HG03175 (cell line): ENCODE measurements around the gene ZXDC.

ENCODE experiments used
- ATAC-seq: cut with Tn5 transposase; IDR thresholded peaks from one replicate; pipeline ENCODE4 v1.9.1; 2021; ENCODE audit warnings: mild to moderate bottlenecking, moderate library complexity; ENCODE audit not compliant: unreplicated experiment

ZXDC gene

GRCh38 chr3:126475413-126476114 lies at the start of gene ZXDC:
TSS of gene ZXDC (minus strand) at chr3:126475891. CDS start at chr3:126475865, 26 bp downstream.
- ATAC-seq: peak; percentile 79

DNA sequence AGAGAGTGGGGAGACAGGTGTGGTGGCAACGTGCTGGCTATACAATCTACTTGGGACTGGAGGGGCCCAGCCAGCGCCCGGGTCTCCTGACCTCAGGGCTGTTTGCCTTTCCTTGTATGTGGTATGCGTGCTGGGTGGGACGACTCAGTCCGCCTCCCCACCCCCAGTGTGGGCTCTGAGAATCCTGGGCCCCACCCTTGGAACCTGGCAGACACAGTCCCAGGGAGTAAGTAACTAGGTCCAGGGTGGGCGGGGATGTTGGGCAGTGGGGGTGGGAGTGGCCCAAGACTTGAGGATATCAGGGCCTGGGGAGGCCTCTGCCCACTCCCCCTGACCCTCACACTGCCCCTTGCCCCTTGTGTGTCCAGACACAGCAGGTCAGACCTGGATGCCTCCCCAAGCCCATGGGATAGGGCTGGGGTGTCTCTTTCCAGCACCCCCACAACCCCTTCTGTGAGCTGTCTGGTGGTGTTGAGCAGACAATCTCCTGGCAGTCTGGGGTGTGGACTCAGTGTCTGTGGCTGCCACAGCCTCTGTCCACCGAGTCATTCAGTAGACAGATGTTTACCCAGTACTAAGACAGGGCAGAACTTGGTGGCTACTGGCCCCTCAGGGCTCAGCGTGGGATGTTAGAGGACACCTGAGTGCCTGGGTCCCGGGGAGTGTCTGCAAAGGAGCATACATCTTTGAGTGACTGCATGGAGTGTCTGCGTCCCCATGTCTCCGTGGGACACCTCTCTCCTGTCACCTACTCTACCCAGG lies 49.6 kb upstream of the ZXDC start:
- no peak for ATAC-seq

DNA sequence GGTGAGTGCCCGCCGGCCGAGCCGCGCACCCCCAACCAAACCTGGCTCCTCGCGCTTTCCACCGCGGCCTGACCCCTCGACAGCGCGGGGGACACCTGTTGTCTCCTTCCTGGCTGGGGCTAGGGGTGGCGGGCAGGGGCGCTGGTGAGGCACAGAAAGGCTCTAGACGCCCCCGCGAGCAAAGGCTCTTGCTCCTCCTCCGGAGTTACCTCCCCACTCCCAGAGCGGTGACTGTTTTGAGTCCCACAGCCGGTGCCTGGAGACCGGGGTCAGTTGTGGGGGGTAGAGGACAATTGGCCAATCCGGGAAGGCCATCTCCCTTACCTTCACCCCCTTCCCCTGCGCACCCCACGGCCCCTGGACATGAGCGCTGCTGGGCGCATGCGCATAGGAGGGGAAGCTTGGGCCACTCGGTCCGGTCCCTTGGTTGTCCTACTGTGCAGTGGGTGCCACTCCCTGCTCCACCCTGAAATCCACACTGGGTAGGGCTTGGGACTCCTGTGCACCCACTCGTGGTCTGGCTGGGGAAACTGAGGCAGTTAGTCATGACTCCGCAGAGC lies 48.8 kb upstream of the ZXDC start:
- no peak for ATAC-seq

- ATAC-seq: no peak
Observed at GRCh38 chr3:126523745-126524428, 48.2 kb upstream of the ZXDC start, which contains the start of gene CHST13. TSS of gene CHST13 (plus strand) at chr3:126524155. CDS start at chr3:126524333, 178 bp downstream.

GRCh38 chr3:126522363-126522788 lies 46.7 kb upstream of the ZXDC start:
- no peak for ATAC-seq

DNA sequence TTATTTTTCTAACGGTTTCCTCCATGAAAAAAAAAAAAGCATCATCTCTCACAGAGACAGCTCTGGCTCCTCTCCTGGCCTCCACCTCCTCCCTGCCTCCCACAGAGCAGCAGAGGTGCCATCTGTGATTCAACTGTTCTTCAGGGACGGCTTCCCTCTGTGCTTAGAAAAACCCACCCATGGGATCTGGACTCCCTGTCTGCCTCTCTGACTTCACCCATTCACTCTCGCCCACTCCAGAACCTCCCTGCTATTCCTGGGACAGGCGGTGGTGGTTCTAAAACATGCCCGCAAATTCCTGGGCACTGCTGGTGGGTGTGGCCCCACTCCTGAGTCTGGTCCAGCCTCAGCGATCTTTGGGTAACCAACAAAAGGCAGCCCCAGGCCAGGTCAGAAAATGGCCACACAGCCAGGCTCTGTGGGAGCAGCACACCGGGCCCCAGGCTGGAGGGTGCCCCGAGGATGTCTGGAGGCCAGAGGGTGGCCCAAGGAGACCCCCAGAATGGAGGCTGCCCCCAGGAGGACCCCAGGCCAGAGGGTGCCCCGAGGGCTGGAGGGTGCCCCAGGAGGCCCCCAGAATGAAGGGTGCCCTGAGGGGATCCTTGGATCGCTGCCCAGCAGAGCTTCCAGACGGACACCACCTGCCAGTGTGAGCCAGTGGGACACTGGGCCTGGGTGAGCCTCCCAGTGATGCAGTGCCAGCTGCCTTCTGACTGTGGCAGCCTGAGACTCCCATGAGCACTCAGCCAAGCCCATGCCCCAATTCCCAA lies 45.6 kb upstream of the ZXDC start:
- ATAC-seq: no peak

DNA sequence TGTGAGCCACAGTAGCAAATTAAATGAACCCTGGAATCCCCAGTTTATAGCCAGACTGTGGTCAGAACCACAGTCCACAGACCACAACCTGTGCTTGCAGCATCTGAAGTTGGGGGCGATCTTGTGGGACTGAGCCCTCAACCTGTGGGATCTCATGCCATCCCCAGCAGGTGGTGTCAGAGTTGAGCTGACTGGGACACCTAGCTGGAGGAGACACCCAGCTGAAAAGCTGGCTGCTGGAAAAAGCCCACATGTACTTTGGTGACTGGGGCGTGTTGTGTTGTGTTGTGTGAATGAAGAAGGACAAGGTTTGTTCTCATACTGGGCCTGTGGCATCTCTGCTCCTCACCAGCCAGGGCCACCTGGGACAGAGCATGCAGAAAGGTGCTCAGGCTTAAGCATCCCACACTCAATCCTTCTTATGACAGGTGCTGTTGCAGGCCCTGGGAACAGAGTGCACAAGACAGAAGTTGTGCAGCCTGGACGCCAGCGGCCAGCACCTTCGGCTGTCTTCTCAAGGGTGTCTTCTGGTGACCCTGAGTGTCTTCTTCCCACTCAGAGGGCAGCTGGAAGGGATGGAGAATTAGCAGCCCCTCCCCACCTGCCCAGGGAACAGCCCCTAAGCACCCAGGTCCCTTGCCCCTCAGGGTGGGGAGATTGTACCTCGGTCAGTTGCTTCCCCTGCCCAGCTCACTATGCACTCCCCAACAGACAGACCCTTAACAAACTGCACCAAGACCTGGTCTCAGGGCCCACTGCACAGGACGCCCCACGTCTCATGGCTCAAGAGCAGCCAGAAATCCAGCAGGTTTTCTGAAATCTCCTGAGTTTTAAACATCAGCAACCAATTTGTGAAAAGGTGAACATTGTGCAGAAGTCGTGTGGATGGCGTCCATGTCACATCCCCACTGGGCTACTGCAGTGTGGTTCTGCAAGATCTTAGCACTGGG lies 44.1 kb upstream of the ZXDC start:
- no peak for ATAC-seq

DNA sequence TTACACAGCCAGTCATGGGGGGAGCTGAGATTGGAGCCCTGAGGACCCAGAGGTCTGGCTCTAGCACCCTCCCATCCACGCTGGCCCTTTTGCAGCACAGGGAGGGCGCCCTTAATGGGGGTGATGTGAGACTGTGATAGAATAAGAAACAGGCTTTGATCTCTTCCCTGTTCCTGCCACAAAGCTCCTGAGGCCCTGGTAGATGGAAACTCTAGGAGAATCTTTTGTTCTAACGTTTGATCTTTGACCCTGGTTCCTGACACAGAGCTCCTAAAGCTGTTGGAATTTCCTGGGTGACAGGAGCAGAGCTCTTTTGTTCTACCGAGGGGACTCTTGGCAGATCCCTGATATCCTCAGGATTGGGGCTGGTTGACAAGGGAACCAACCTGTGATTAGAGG lies 43.1 kb upstream of the ZXDC start:
- ATAC-seq: no peak

DNA sequence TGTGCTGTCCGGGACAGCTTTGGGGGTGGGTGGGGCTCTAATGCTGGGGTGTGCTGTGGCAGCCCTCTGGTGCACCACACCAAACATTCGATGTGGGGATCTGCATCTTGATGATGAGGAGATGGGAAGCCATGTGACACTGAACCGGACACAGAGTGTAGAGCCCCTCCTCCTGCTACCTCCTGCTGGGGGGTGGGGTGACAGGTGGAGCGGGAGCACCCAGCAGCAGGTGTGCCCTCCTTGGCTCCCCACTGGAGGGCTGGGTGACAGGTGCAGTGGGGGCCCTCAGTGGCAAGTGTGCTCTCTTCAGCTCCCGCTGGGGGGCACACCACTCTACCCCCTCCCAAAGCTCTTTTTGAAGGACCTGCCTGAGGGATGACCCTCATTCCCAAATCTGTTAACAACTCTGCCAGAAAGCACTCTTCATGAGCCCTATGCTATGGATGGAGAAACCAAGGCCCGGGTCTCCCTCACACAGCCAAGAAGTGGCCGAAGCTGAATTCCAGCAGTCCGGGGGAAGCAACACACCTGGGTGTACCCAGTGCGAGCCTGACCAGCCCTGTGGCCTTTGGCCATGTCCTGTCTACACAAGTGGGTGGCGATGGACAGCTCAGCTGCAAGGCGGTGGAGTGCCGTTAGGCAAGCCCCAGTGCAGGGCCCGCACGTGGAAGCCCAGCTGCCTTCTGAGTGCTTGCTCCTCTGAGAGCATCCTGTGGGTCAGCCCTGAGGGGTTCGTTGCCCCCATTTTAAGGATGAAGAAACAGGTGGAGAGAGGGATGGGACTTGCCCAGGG lies 42.5 kb upstream of the ZXDC start:
- no peak for ATAC-seq

DNA sequence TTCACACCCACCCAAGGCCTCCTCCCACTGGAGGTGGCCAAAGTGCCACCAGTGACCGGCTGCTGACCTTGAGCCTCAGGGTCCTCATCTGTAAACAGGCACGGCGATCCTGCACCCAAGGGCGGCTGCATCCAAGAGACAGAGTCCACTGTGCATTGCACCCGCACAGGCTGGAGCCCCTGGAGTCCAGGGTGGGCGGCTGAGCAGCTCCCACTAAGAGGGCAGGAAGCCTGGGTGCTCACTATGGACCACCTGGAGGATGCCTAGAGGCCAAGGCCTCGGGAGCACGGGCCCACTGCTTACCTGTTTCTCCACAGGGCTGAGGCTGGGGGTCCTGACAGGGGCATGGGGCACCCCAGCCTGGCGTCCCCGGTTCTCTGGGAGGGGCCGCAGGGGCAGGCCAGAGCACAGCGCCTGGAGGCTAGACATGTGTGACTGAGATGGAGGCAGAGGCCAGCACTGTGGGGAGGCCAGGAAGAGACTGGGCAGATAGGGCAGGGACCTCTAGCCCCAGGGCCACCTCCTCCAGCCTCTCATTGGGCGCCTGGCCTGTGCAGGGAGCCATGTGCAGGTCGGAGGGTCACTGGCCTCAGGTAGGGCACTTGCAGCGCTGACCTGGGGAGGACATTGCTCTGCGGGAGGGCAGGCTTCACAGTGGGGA lies 41.7 kb upstream of the ZXDC start, which contains the start of gene UROC1:
Gene UROC1 (minus strand): TSS at position 483 of the 661 bp plus-strand sequence. CDS start 54 bp downstream, at position 429.
- no peak for ATAC-seq

- no peak for ATAC-seq
Observed at GRCh38 chr3:126516936-126517290, 41.2 kb upstream of the ZXDC start.

DNA sequence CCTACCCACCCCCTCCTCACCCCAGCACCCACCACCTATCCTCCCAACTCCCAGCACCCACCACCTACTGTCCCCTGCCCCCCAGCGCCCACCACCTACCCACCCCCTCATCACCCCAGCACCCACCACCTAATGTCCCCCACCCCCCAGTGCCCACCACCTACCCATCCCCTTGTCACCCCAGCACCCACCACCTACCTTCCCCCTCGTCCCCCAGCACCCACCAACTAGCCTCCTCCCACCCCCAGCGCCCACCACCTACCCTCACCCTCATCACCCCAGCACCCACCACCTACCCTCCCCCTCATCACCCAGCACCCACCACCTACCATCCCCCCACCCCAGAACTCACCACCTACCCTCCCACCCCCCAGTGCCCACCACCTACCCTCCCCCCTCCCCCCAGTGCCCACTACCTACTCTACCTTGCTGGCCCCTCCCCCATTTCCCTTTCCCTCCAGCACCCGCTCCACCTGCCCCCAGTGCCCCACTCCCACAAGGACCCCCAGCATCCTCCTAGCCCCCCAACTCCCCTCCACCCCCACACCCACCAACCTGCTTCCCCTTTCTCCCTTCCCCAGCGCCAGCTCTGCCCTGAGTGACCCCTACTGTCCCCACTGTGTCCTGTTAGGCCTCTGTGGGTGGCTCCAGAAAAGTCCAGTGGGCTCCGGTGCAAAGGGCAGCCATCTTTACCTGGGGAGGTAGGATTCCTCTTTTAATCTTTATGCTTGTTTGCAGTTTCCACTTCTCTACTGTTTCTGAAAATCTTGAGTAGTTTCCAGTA lies 40.7 kb upstream of the ZXDC start:
- no peak for ATAC-seq

DNA sequence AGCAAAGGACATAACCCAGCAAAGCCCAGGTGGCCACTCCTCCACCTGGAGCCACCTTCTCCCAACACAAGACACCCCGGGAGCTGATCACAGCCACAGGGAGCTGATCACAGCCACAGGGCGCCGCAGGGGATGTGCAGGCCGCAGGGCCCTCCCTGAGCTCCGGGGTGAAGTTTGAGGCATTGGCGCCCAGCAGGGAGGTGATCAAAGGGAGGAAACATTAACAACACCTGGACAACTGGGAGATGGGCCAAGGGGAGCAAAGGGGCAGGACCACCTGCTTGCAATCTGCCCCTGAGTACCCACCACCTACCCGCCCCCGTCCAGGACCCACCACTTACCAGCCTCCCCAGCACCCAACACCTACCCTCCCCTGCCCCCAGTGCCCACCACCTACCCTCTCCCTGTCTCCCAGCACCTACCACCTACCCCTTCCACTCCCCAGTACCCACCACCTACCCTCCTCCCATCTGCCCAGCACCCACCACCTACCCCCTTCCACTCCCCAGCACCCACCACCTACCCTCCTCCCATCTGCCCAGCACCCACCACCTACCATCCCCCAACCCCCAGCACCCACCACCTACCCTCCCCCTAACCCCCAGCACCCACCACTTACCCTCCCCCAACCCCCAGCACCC lies 39.5 kb upstream of the ZXDC start:
- no peak for ATAC-seq

DNA sequence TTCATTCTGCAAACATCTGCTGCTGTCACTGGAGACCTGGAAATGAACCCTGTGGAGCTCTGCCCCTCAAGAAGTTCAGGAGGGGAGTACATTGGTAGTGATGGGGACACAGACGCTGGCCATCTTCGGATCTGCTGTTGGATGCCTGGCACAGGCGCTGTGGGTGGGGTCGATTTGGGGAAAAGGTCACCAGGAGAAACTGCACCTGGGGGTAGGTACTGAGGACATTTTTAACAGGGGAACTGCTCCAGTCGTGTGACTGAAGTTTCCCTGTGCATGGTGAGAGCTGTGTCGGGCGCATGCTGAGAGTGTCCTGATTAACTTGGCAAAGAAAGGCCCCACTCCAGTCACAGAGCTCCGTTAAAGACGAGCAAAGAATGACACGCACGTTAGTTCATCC lies 38.5 kb upstream of the ZXDC start:
- ATAC-seq: no peak

GRCh38 chr3:126512916-126513650 lies 37.4 kb upstream of the ZXDC start:
- ATAC-seq: no peak

DNA sequence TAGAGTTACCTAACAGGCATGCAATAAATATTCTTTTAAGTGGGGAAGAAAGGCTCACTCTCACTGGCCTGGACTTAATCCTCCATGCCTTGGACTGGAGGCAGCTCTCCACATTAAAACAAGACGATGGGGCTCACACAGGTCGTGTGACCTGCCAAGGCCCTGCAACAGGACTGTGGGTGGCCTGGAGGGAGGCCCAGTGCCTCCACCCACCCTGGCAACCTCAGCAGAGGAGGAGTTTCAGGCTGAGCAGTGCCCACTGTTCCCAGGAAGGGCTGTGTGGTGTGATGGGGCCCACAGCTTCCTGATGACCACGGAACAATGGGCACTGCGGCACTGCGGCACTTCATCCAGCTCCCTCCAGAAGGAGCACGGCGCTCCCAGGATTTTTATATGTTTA lies 36.3 kb upstream of the ZXDC start:
- ATAC-seq: no peak
